Effector memory CD8-positive, alpha-beta T cell (primary cell): Measurements from ENCODE around the gene SLC34A1.
A peak's percentile ranks its signal among the peaks of the same experiment; 100 is the strongest.

Experiments used
- ATAC-seq: fragments of 150-1000 bp; cut with Tn5 transposase; replicated peaks from 2 replicates; pipeline ENCODE4 v1.10.0; 2021; ENCODE audit warnings: mild to moderate bottlenecking, moderate library complexity
- DNase-seq, 3 experiments: peaks; one replicate each; pipeline ENCODE4 v3.0.0; 2021
- H3K27ac Mint-ChIP-seq, 2 donors: one replicate each; pipeline ENCODE4 v1.8.0; 2022; ENCODE audit warnings: mild to moderate bottlenecking in 2 of 2, mixed read lengths in 2 of 2, moderate library complexity in 2 of 2
- H3K27me3 Mint-ChIP-seq, 2 donors: one replicate each; pipeline ENCODE4 v1.8.0; 2022; ENCODE audit warnings: mixed read lengths in 2 of 2
- H3K36me3 Mint-ChIP-seq: one replicate; pipeline ENCODE4 v1.8.0; 2022; ENCODE audit warnings: mild to moderate bottlenecking, moderate library complexity, mixed read lengths; ENCODE audit not compliant: insufficient read depth
- H3K4me1 Mint-ChIP-seq, 2 donors: one replicate each; pipeline ENCODE4 v1.8.0; 2022; ENCODE audit warnings: low read depth in 2 of 2, mixed read lengths in 2 of 2
- H3K4me3 Mint-ChIP-seq, 2 donors: one replicate each; pipeline ENCODE4 v1.8.0; 2022; ENCODE audit warnings: mild to moderate bottlenecking in 2 of 2, mixed read lengths in 2 of 2, moderate library complexity in 2 of 2
- H3K9me3 Mint-ChIP-seq, 2 donors: one replicate each; pipeline ENCODE4 v1.8.0; 2022; ENCODE audit warnings: mixed read lengths in 2 of 2

SLC34A1 gene

DNA sequence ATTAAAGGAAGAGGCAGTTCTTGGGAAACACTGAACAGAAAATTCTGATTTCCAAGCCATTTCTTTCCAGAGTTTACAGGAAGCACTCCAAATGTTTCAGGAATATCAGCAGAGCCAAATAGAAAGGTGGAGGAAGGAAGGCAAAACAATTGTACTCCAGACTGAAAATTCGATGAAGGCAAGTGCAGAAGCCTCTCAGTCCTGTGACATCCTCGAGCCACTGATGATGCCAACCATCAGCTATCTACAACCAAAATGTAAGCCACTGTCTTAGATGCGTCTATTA is 34.9 kb upstream of the SLC34A1 start:
- Mint-ChIP-seq H3K27ac (peak overlapping the region; percentile 88 to 100), H3K36me3 (peaks cover 58% of the 10 kb centered on the region), H3K4me1 (peaks cover 39 to 45% of the 10 kb centered on the region in 2 donors), H3K4me3 (peak overlapping the region; percentile 98 to 99), H3K27me3 (no peaks in the 10 kb centered on the region), H3K9me3 (no peaks in the 10 kb centered on the region)
- ATAC-seq (no peak), DNase-seq (no peak)

GRCh38 chr5:177349762-177350161 is 34.5 kb upstream of the SLC34A1 start:
- Mint-ChIP-seq H3K4me3 (peak overlapping the region; percentile 98 to 99), H3K4me1 (peaks cover 43 to 45% of the 10 kb centered on the region in 2 donors), H3K27ac (peak overlapping the region; percentile 88 to 100), H3K9me3 (no peaks in the 10 kb centered on the region), H3K27me3 (no peaks in the 10 kb centered on the region), H3K36me3 (peaks cover 58% of the 10 kb centered on the region)
- no peak for DNase-seq
- ATAC-seq, result no peak

- Mint-ChIP-seq H3K27ac (peak overlapping the region; percentile 100), H3K4me3 (peak overlapping the region; percentile 98 to 99), H3K4me1 (peaks cover 50 to 54% of the 10 kb centered on the region in 2 donors), H3K36me3 (peaks cover 55% of the 10 kb centered on the region), H3K9me3 (no peaks in the 10 kb centered on the region), H3K27me3 (no peaks in the 10 kb centered on the region)
- ATAC-seq (no peak), DNase-seq (no peak)
These were observed 33.4 kb upstream of the SLC34A1 start for GRCh38 chr5:177350776-177351391.

DNA sequence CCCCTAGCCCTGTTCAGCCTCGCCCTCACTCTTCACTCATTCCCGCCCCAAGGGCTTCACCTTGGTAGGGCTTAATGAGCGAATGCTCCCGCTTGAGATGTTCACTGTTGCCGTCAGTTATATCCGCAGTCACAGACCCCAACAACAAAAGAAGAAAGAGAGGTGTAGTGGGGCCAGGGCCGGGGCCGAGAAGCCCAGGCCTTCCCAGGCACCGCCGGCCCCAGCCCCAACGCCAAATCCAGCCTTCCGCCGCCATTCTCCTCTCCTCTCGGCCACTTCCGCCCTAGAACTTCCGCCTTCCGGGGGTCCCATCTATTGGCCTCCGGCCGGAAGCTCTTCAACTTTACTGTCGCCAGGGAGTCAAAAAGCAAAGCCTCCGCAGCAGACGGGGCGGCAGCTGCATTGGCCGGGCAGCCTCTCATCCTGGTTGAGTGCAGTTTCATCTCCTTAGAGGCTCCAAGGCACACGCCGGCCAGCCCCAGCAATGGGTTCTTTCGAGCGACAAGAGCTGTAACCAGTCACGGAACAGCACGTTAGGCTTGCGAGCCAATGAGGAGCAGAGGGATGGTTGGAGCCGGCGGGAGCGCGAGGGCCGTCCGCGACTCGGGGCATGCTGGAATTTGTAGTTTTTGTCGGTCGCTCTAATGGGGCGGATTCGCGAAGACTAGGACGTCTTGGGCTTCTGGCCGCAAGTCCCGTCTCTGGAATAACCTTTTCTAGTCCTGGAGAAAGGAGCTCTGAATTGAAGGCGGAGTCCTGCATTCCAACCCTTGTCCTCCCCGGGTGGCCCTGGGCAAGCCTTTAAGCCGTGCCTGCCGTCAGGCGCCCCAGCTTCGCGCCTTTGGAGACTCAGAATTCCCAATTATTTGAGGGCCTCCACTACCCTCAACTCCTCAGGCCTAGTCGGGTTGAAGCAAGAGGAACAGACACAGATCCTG is 32.6 kb upstream of the SLC34A1 start, which contains the start of gene LMAN2:
Gene LMAN2 (minus strand): TSS at position 277 of the 938 bp plus-strand sequence. CDS start 21 bp downstream, at position 256.
- H3K27ac Mint-ChIP-seq, result peak within 1 kb of the TSS; percentile 100
- H3K36me3 Mint-ChIP-seq, result peaks cover 55% of the 10 kb centered on the region
- H3K4me3 Mint-ChIP-seq, result peak within 1 kb of the TSS; percentile 98 to 99
- ATAC-seq (peak; percentile 96), DNase-seq (peak; percentile 85 to 91 (median 86))
- H3K4me1 Mint-ChIP-seq, result peaks cover 55 to 56% of the 10 kb centered on the region in 2 donors
- no peaks in the 10 kb centered on the region for H3K9me3 Mint-ChIP-seq
- H3K27me3 Mint-ChIP-seq, result no peaks in the 10 kb centered on the region

DNA sequence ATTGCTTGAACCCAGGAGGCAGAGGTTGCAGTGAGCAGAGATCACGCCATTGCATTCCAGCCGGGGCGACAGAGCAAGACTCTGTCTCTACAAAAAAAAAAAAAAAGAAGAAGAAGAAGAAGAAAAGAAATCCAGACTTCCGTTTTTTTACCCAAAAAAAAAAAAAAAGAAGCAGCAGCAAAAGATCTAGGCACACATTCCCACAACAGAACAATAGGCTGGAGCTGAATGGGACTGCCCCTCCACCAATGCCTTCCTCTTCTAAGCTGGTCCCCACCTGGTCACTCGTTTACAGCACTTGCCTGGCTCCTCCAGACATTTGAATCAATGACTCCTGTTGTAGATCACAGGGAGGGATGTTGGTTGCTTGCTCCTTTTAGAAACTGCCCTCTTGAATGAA is 31.1 kb upstream of the SLC34A1 start:
- Mint-ChIP-seq H3K27me3 (no peaks in the 10 kb centered on the region), H3K36me3 (peaks cover 57% of the 10 kb centered on the region), H3K4me3 (no peak overlapping the region), H3K27ac (no peak overlapping the region), H3K4me1 (peaks cover 56 to 58% of the 10 kb centered on the region in 2 donors), H3K9me3 (no peaks in the 10 kb centered on the region)
- no peak for ATAC-seq
- no peak for DNase-seq

GRCh38 chr5:177354256-177354655 is 30.0 kb upstream of the SLC34A1 start:
- DNase-seq, result no peak
- H3K9me3 Mint-ChIP-seq, result no peaks in the 10 kb centered on the region

DNA sequence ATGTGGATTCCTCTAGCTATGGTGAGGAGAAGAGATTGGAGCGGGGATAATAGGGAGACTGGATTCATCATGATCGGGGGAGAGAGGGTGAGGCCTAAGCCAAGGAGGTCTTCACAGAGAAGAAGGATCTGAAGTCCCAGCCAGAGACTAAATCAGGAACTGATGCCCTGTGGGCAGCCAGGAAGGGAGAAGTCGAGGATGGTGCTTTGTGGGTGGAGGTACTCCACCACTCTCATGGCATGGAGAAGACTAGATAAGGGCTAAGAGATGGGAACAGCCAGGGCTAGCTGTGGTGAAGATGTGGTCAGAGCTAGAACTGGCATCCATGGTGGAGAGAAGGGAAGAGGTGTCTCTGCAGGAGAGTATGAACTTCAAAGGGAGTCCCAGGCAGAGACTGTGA is 29.5 kb upstream of the SLC34A1 start:
- ATAC-seq, result no peak
- H3K27ac Mint-ChIP-seq, result peak overlapping the region in 1 of 2 donors; percentile 12

More at GRCh38 chr5:177354256-177354655, 30.0 kb upstream of the SLC34A1 start:
- Mint-ChIP-seq H3K4me3 (no peak overlapping the region), H3K36me3 (peaks cover 50% of the 10 kb centered on the region), H3K27me3 (no peaks in the 10 kb centered on the region), H3K4me1 (peaks cover 61 to 62% of the 10 kb centered on the region in 2 donors), H3K27ac (no peak overlapping the region)
- no peak for ATAC-seq

DNA sequence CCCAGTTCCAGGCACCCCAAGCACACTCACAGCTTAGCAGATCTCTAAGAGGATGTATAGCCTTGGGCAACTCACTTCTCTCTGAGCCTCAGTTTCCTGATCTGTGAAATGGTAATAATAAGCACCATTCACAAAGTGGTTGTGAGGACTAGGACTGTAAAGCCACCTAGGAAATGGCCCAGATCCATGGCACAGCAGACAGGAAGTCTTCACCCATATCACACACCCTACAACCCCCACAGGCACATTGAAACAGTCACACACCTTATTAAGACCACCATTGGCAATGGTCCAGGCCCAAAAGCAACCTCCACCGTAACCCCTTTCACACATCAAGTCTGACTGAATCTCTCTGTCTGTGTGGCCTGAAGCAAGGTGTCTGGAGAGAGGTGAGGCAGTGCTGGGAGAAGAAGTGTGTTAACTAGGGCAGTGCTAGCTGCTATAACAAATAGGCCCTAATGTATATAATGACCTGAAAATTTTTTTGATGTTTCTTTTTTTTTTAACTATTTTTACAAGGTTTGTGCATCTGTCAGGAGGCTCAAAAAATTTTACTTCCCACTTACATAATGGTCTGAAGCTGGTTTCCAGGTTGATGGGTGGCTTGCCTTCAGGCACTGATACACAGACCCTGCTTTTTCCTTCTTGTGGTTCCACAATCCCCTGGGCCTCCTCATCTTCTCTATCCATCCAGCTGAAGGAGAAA is 28.9 kb upstream of the SLC34A1 start:
- Mint-ChIP-seq H3K4me1 (peaks cover 60 to 65% of the 10 kb centered on the region in 2 donors), H3K4me3 (no peak overlapping the region), H3K27me3 (no peaks in the 10 kb centered on the region), H3K9me3 (no peaks in the 10 kb centered on the region), H3K36me3 (peaks cover 47% of the 10 kb centered on the region), H3K27ac (peak overlapping the region in 1 of 2 donors; percentile 38)
- no peak for DNase-seq
- no peak for ATAC-seq

More for the DNA sequence above, 29.5 kb upstream of the SLC34A1 start:
- H3K36me3 Mint-ChIP-seq, result peaks cover 52% of the 10 kb centered on the region
- H3K4me1 Mint-ChIP-seq, result peaks cover 60 to 62% of the 10 kb centered on the region in 2 donors
- no peak overlapping the region for H3K4me3 Mint-ChIP-seq
- H3K27me3 Mint-ChIP-seq, result no peaks in the 10 kb centered on the region
- no peak for DNase-seq
- H3K9me3 Mint-ChIP-seq, result no peaks in the 10 kb centered on the region

DNA sequence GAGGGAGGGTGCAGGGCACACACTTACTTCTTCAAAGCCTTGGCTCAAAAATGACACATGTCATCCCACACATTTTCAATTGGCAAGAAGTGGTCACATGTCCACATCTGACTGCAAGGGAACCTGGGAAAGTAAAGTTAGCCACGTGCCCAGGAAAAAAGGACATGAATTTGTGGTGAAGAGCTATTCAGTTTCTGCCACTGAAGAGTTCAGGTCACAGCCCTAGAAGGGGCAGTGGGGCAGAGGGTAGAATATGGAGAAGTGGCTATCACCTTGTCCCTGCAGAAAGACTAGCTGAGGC is 28.4 kb upstream of the SLC34A1 start:
- Mint-ChIP-seq H3K27me3 (no peaks in the 10 kb centered on the region), H3K9me3 (no peaks in the 10 kb centered on the region), H3K36me3 (peaks cover 46% of the 10 kb centered on the region), H3K27ac (peak overlapping the region; percentile 35 to 38), H3K4me1 (peaks cover 58 to 62% of the 10 kb centered on the region in 2 donors), H3K4me3 (peak overlapping the region in 1 of 2 donors; percentile 96)
- DNase-seq (no peak), ATAC-seq (no peak)

GRCh38 chr5:177356746-177357145 is 27.5 kb upstream of the SLC34A1 start:
- peaks cover 56 to 60% of the 10 kb centered on the region in 2 donors for H3K4me1 Mint-ChIP-seq
- H3K36me3 Mint-ChIP-seq, result peaks cover 42% of the 10 kb centered on the region
- H3K27ac Mint-ChIP-seq, result peak overlapping the region; percentile 92 to 98
- H3K9me3 Mint-ChIP-seq, result no peaks in the 10 kb centered on the region
- H3K27me3 Mint-ChIP-seq, result no peaks in the 10 kb centered on the region
- ATAC-seq (no peak), DNase-seq (no peak)
- H3K4me3 Mint-ChIP-seq, result peak overlapping the region; percentile 87 to 96

GRCh38 chr5:177357146-177357458 is 27.1 kb upstream of the SLC34A1 start:
- Mint-ChIP-seq H3K4me3 (peak overlapping the region; percentile 87 to 96), H3K27me3 (no peaks in the 10 kb centered on the region), H3K4me1 (peaks cover 56 to 60% of the 10 kb centered on the region in 2 donors), H3K36me3 (peaks cover 39% of the 10 kb centered on the region), H3K27ac (peak overlapping the region; percentile 92 to 98), H3K9me3 (no peaks in the 10 kb centered on the region)
- DNase-seq (no peak), ATAC-seq (no peak)

GRCh38 chr5:177357459-177358351 is 26.5 kb upstream of the SLC34A1 start, which contains the start of gene RGS14:
RGS14 (plus strand) TSS chr5:177357924; CDS start chr5:177358025, 101 bp downstream.
- no peaks in the 10 kb centered on the region for H3K9me3 Mint-ChIP-seq
- peak within 1 kb of the TSS; percentile 92 to 98 for H3K27ac Mint-ChIP-seq
- DNase-seq (peak; percentile 58 to 61 (median 58)), ATAC-seq (peak; percentile 95)
- H3K4me1 Mint-ChIP-seq, result peaks cover 61 to 65% of the 10 kb centered on the region in 2 donors
- H3K36me3 Mint-ChIP-seq, result peaks cover 35% of the 10 kb centered on the region
- H3K27me3 Mint-ChIP-seq, result no peaks in the 10 kb centered on the region
- peak within 1 kb of the TSS; percentile 87 to 96 for H3K4me3 Mint-ChIP-seq
